GM23338 (cell line): ENCODE data around the gene SPP2. TPM values are rescaled to one million over a fixed set of nuclear protein-coding genes. Genes with fewer than 3 reads are reported as not detected.

Experiments used
- ATAC-seq: fragments of 200-7000 bp; cut with Tn5 transposase; 3 replicates; pipeline ENCODE4 v1.9.1; 2020
- DNase-seq: peaks from one replicate; pipeline ENCODE4 v3.0.0-alpha.2; 2015; ENCODE audit warnings: low spot score
- H2AFZ ChIP-seq: fragments of 200-600 bp; sonication (generic); 2 replicates; pipeline ENCODE4 v1.8.0; 2016; ENCODE audit warnings: antibody characterized with exemption, mild to moderate bottlenecking, moderate library complexity
- H3F3A ChIP-seq: fragments of 200-600 bp; sonication (generic); replicated peaks from 2 replicates; pipeline ENCODE4 v1.8.0; 2017; ENCODE audit warnings: antibody characterized with exemption, mixed run types, low read depth
- H3K27ac ChIP-seq: fragments of 200-600 bp; sonication (generic); 2 replicates; pipeline ENCODE4 v1.6.1; 2016; ENCODE audit warnings: low read depth
- H3K27me3 ChIP-seq: fragments of 200-600 bp; sonication (generic); 2 replicates; pipeline ENCODE4 v1.8.0; 2016; ENCODE audit warnings: mild to moderate bottlenecking, mixed run types, moderate library complexity; ENCODE audit not compliant: insufficient read depth
- H3K36me3 ChIP-seq: fragments of 200-600 bp; sonication (generic); 2 replicates; pipeline ENCODE4 v1.8.0; 2016; ENCODE audit warnings: mild to moderate bottlenecking; ENCODE audit not compliant: insufficient read depth
- H3K4me1 ChIP-seq: fragments of 200-600 bp; sonication (generic); 2 replicates; pipeline ENCODE4 v1.8.0; 2016; ENCODE audit warnings: mild to moderate bottlenecking, moderate library complexity; ENCODE audit not compliant: insufficient read depth
- H3K4me2 ChIP-seq: fragments of 200-600 bp; sonication (generic); 2 replicates; pipeline ENCODE4 v1.7.1; 2017; ENCODE audit warnings: mixed run types
- H3K4me3 ChIP-seq: fragments of 200-600 bp; sonication (generic); 2 replicates; pipeline ENCODE4 v1.6.1; 2016; ENCODE audit warnings: mixed run types
- H3K79me2 ChIP-seq: fragments of 200-600 bp; sonication (generic); replicated peaks from 2 replicates; pipeline ENCODE4 v1.8.0; 2017; ENCODE audit warnings: mild to moderate bottlenecking; ENCODE audit not compliant: insufficient read depth
- H3K9me2 ChIP-seq: fragments of 200-600 bp; sonication (generic); 2 replicates; pipeline ENCODE4 v1.8.0; 2017; ENCODE audit not compliant: insufficient read depth
- H4K20me1 ChIP-seq: fragments of 200-600 bp; sonication (generic); replicated peaks from 2 replicates; pipeline ENCODE4 v1.8.0; 2017; ENCODE audit warnings: mild to moderate bottlenecking; ENCODE audit not compliant: insufficient read depth
- H3K27ac Mint-ChIP-seq: 2 replicates; pipeline ENCODE4 v1.8.0; 2020; ENCODE audit warnings: inconsistent platforms, mild to moderate bottlenecking, moderate library complexity, mixed read lengths
- H3K27me3 Mint-ChIP-seq: 3 replicates; pipeline ENCODE4 v1.8.0; 2022; ENCODE audit warnings: low read depth, mild to moderate bottlenecking, moderate library complexity, mixed read lengths, inconsistent platforms; ENCODE audit not compliant: insufficient read depth, poor library complexity
- H3K36me3 Mint-ChIP-seq: 3 replicates; pipeline ENCODE4 v1.8.0; 2021; ENCODE audit warnings: low read depth, mild to moderate bottlenecking, inconsistent platforms, moderate library complexity, mixed read lengths
- H3K4me1 Mint-ChIP-seq: 3 replicates; pipeline ENCODE4 v1.8.0; 2020; ENCODE audit warnings: mild to moderate bottlenecking, inconsistent platforms, mixed read lengths
- H3K4me3 Mint-ChIP-seq: 3 replicates; pipeline ENCODE4 v1.8.0; 2021; ENCODE audit warnings: moderate library complexity, mild to moderate bottlenecking, inconsistent platforms, mixed read lengths
- H3K9me3 Mint-ChIP-seq: 3 replicates; pipeline ENCODE4 v1.8.0; 2020; ENCODE audit warnings: moderate library complexity, mild to moderate bottlenecking, inconsistent platforms, mixed read lengths
- CREB1 ChIP-seq: fragments of 250-450 bp; sonication (Bioruptor Pico); IDR thresholded peaks from 2 replicates; pipeline ENCODE4 v1.5.0; 2020; ENCODE audit warnings: low read depth, mild to moderate bottlenecking, moderate library complexity
- CTCF ChIP-seq, 2 experiments: fragments of 200-600 bp in 1 of 2; sonication (generic) in 1 of 2; conservative IDR thresholded peaks; 2 replicates each; pipeline versions ENCODE4 v1.5.1 to v1.6.1; 2016 to 2017; ENCODE audit warnings: antibody characterized with exemption in 2 of 2, low read depth in 2 of 2, mild to moderate bottlenecking in 2 of 2, moderate library complexity in 1 of 2
- EZH2 ChIP-seq: fragments of 200-600 bp; sonication (generic); IDR thresholded peaks from one replicate; pipeline ENCODE4 v1.8.0; 2017; ENCODE audit warnings: antibody characterized with exemption, mild to moderate bottlenecking, low read depth; ENCODE audit not compliant: unreplicated experiment
- JUNB ChIP-seq: IDR thresholded peaks from one replicate; pipeline ENCODE4 v1.6.1; 2016; ENCODE audit warnings: antibody characterized with exemption; ENCODE audit not compliant: unreplicated experiment
- NANOG ChIP-seq: IDR thresholded peaks from 2 replicates; pipeline ENCODE4 v1.6.1; 2016; ENCODE audit warnings: antibody characterized with exemption, borderline replicate concordance
- POLR2AphosphoS5 ChIP-seq: IDR thresholded peaks from 2 replicates; pipeline ENCODE4 v1.6.1; 2016; ENCODE audit warnings: antibody characterized with exemption, low read depth
- STAT1 ChIP-seq: IDR thresholded peaks from one replicate; pipeline ENCODE4 v1.6.1; 2016; ENCODE audit warnings: antibody characterized with exemption; ENCODE audit not compliant: unreplicated experiment
- ZNF114 ChIP-seq: fragments of 250-450 bp; sonication (Bioruptor Pico); IDR thresholded peaks from 2 replicates; pipeline ENCODE4 v1.5.0; 2020; ENCODE audit warnings: mild to moderate bottlenecking, moderate library complexity
- ZNF331 ChIP-seq: fragments of 250-450 bp; sonication (Bioruptor Pico); IDR thresholded peaks from 2 replicates; pipeline ENCODE4 v1.5.0; 2020; ENCODE audit warnings: low read depth, mild to moderate bottlenecking, moderate library complexity
- ZNF462 ChIP-seq: fragments of 250-450 bp; sonication (Bioruptor Pico); IDR thresholded peaks from 2 replicates; pipeline ENCODE4 v1.5.0; 2020; ENCODE audit warnings: mild to moderate bottlenecking, moderate library complexity
- polyA plus RNA-seq: library from polyadenylated mRNA; unstranded; fragments of >200 nt; fragmentation: Nextera tagmentation; extraction: Ambion mirVana; gene quantifications from 2 replicates; pipeline ENCODE4 v1.2.1, GENCODE V29; 2016
- total RNA-seq: library from RNA; depleted of rRNA; stranded (reverse); fragments of >200 nt; shearing (Covaris generic); gene quantifications from 2 replicates; pipeline ENCODE4 v1.2.3, GENCODE V29; 2014

SPP2 gene
- total and polyA plus RNA-seq, 2 experiments from 2014 or later, result not detected

- Mint-ChIP-seq H3K4me3 (no peak overlapping the region), H3K27me3 (peaks cover 5% of the 10 kb centered on the region), H3K27ac (no peak overlapping the region), H3K9me3 (no peaks in the 10 kb centered on the region), H3K4me1 (peaks cover 12% of the 10 kb centered on the region; the same call in 1 of the 3 replicates), H3K36me3 (no peaks in the 10 kb centered on the region)
- H3K79me2 ChIP-seq, result no peaks in the 10 kb centered on the region
- no peaks in the 10 kb centered on the region for H3K36me3 ChIP-seq
- TF ChIP-seq EZH2 (no peak), CTCF (conservative IDR thresholded peaks at IDR 0.05; ENCODE audit: low read depth in 2 of 2) (no peak), POLR2AphosphoS5 (no peak), ZNF114 (CRISPR knock-in tag) (no peak), CREB1 (no peak), ZNF331 (CRISPR knock-in tag) (no peak), STAT1 (no peak)
- ATAC-seq, result no peak
- no peaks in the 10 kb centered on the region for H3F3A ChIP-seq
- H3K4me1 ChIP-seq, result peaks cover 8% of the 10 kb centered on the region; the same call in 1 of the 2 replicates
- no peaks in the 10 kb centered on the region for H3K9me2 ChIP-seq
- no peak overlapping the region for H3K27ac ChIP-seq
- H4K20me1 ChIP-seq, result no peaks in the 10 kb centered on the region
- no peaks in the 10 kb centered on the region for H3K27me3 ChIP-seq
- DNase-seq, result no peak
- H3K4me2 ChIP-seq, result no peak overlapping the region
- H3K4me3 ChIP-seq, result no peak overlapping the region
- H2AFZ ChIP-seq, result no peak overlapping the region; the same call in 1 of the 2 replicates
Measured at GRCh38 chr2:234006501-234006900, 44.0 kb upstream of the SPP2 start.

GRCh38 chr2:234014427-234014826, 36.1 kb upstream of the SPP2 start:
- no peak overlapping the region for H3K4me3 ChIP-seq
- H3K27me3 ChIP-seq, result no peaks in the 10 kb centered on the region
- H3K4me2 ChIP-seq, result no peak overlapping the region
- Mint-ChIP-seq H3K4me1 (no peaks in the 10 kb centered on the region), H3K36me3 (no peaks in the 10 kb centered on the region), H3K27ac (no peak overlapping the region), H3K27me3 (peaks cover 2% of the 10 kb centered on the region), H3K9me3 (no peaks in the 10 kb centered on the region), H3K4me3 (no peak overlapping the region)
- no peaks in the 10 kb centered on the region for H3K4me1 ChIP-seq
- H3K36me3 ChIP-seq, result no peaks in the 10 kb centered on the region
- H2AFZ ChIP-seq, result no peak overlapping the region
- H3K9me2 ChIP-seq, result no peaks in the 10 kb centered on the region
- no peaks in the 10 kb centered on the region for H3K79me2 ChIP-seq
- no peaks in the 10 kb centered on the region for H3F3A ChIP-seq
- H4K20me1 ChIP-seq, result no peaks in the 10 kb centered on the region
- ATAC-seq (no peak), DNase-seq (no peak)
- H3K27ac ChIP-seq, result no peak overlapping the region
- no peak for TF ChIP-seq JUNB
- no peak for TF ChIP-seq CREB1
- TF ChIP-seq ZNF331 (CRISPR knock-in tag), result no peak
- no peak for TF ChIP-seq ZNF114 (CRISPR knock-in tag)
- TF ChIP-seq ZNF462, result no peak
- no peak for TF ChIP-seq CTCF (conservative IDR thresholded peaks at IDR 0.05; ENCODE audit: low read depth in 2 of 2)
- no peak for TF ChIP-seq POLR2AphosphoS5
- no peak for TF ChIP-seq NANOG
